ENCODE measurements around the gene RBP4. TPM values are rescaled to one million over a fixed set of nuclear protein-coding genes. Genes with fewer than 3 reads are reported as not detected.

RBP4 gene
- total RNA-seq, 2 donors from 2014 or later: not detected

GRCh38 chr10:93584445-93584844 is 16.6 kb downstream of the RBP4 start:
- H3K27me3 Mint-ChIP-seq: peaks cover 16% of the 10 kb centered on the region
- H3K4me1 Mint-ChIP-seq: no peaks in the 10 kb centered on the region
- H3K4me3 Mint-ChIP-seq: no peak overlapping the region
- peaks cover 8% of the 10 kb centered on the region for H3K9me3 Mint-ChIP-seq
- no peak for ATAC-seq (replicated peaks)
- H3K27ac Mint-ChIP-seq: no peak overlapping the region
- H3K36me3 Mint-ChIP-seq (ENCODE audit: low read depth): no peaks in the 10 kb centered on the region

- H3K9me3 Mint-ChIP-seq: peaks cover 11% of the 10 kb centered on the region
- H3K27ac Mint-ChIP-seq: no peak overlapping the region
- peaks cover 17% of the 10 kb centered on the region for H3K27me3 Mint-ChIP-seq
- no peaks in the 10 kb centered on the region for H3K36me3 Mint-ChIP-seq (ENCODE audit: low read depth)
- no peak overlapping the region for H3K4me3 Mint-ChIP-seq
- H3K4me1 Mint-ChIP-seq: no peaks in the 10 kb centered on the region
- ATAC-seq (replicated peaks): no peak
Measured at GRCh38 chr10:93580828-93581227, 20.2 kb downstream of the RBP4 start.

- no peak overlapping the region for H3K4me3 Mint-ChIP-seq
- peaks cover 17% of the 10 kb centered on the region for H3K27me3 Mint-ChIP-seq
- no peaks in the 10 kb centered on the region for H3K4me1 Mint-ChIP-seq
- H3K27ac Mint-ChIP-seq: no peak overlapping the region
- H3K9me3 Mint-ChIP-seq: peaks cover 11% of the 10 kb centered on the region
- ATAC-seq (replicated peaks): no peak
- no peaks in the 10 kb centered on the region for H3K36me3 Mint-ChIP-seq (ENCODE audit: low read depth)
Measured at GRCh38 chr10:93579985-93580711, 20.9 kb downstream of the RBP4 start.

GRCh38 chr10:93579089-93579488 is 21.9 kb downstream of the RBP4 start:
- Mint-ChIP-seq H3K4me1 (no peaks in the 10 kb centered on the region), H3K4me3 (no peak overlapping the region), H3K9me3 (peaks cover 11% of the 10 kb centered on the region), H3K36me3 (ENCODE audit: low read depth) (no peaks in the 10 kb centered on the region), H3K27ac (no peak overlapping the region), H3K27me3 (peaks cover 17% of the 10 kb centered on the region)
- ATAC-seq (replicated peaks): no peak

GRCh38 chr10:93577565-93577964 is 23.5 kb downstream of the RBP4 start:
- no peak for ATAC-seq (replicated peaks)
- no peaks in the 10 kb centered on the region for H3K36me3 Mint-ChIP-seq (ENCODE audit: low read depth)
- H3K27me3 Mint-ChIP-seq: peaks cover 17% of the 10 kb centered on the region
- H3K4me3 Mint-ChIP-seq: no peak overlapping the region
- H3K4me1 Mint-ChIP-seq: no peaks in the 10 kb centered on the region
- peaks cover 11% of the 10 kb centered on the region for H3K9me3 Mint-ChIP-seq
- H3K27ac Mint-ChIP-seq: no peak overlapping the region

GRCh38 chr10:93576888-93577287 is 24.1 kb downstream of the RBP4 start:
- Mint-ChIP-seq H3K4me3 (no peak overlapping the region), H3K27ac (no peak overlapping the region), H3K27me3 (peaks cover 22% of the 10 kb centered on the region), H3K4me1 (no peaks in the 10 kb centered on the region), H3K36me3 (ENCODE audit: low read depth) (no peaks in the 10 kb centered on the region), H3K9me3 (peaks cover 11% of the 10 kb centered on the region)
- no peak for ATAC-seq (replicated peaks)

- no peaks in the 10 kb centered on the region for H3K4me1 Mint-ChIP-seq
- H3K27me3 Mint-ChIP-seq: peaks cover 26% of the 10 kb centered on the region
- H3K9me3 Mint-ChIP-seq: no peaks in the 10 kb centered on the region
- ATAC-seq (replicated peaks): no peak
- H3K27ac Mint-ChIP-seq: no peak overlapping the region
- H3K4me3 Mint-ChIP-seq: no peak overlapping the region
- H3K36me3 Mint-ChIP-seq (ENCODE audit: low read depth): no peaks in the 10 kb centered on the region
Measured at GRCh38 chr10:93573924-93574323, 27.1 kb downstream of the RBP4 start.

GRCh38 chr10:93573051-93573909 is 27.8 kb downstream of the RBP4 start:
- peaks cover 27% of the 10 kb centered on the region for H3K27me3 Mint-ChIP-seq
- no peak overlapping the region for H3K27ac Mint-ChIP-seq
- H3K9me3 Mint-ChIP-seq: no peaks in the 10 kb centered on the region
- no peaks in the 10 kb centered on the region for H3K36me3 Mint-ChIP-seq (ENCODE audit: low read depth)
- H3K4me1 Mint-ChIP-seq: no peaks in the 10 kb centered on the region
- no peak overlapping the region for H3K4me3 Mint-ChIP-seq
- no peak for ATAC-seq (replicated peaks)

- peaks cover 29% of the 10 kb centered on the region for H3K27me3 Mint-ChIP-seq
- no peaks in the 10 kb centered on the region for H3K4me1 Mint-ChIP-seq
- no peaks in the 10 kb centered on the region for H3K36me3 Mint-ChIP-seq (ENCODE audit: low read depth)
- no peak overlapping the region for H3K27ac Mint-ChIP-seq
- ATAC-seq (replicated peaks): no peak
- H3K4me3 Mint-ChIP-seq: no peak overlapping the region
- H3K9me3 Mint-ChIP-seq: no peaks in the 10 kb centered on the region
Measured at GRCh38 chr10:93572606-93573005, 28.4 kb downstream of the RBP4 start.

GRCh38 chr10:93570383-93570782 is 30.7 kb downstream of the RBP4 start:
- Mint-ChIP-seq H3K4me1 (no peaks in the 10 kb centered on the region), H3K27me3 (peaks cover 42% of the 10 kb centered on the region), H3K4me3 (no peak overlapping the region), H3K27ac (no peak overlapping the region), H3K9me3 (no peaks in the 10 kb centered on the region), H3K36me3 (ENCODE audit: low read depth) (no peaks in the 10 kb centered on the region)
- no peak for ATAC-seq (replicated peaks)

GRCh38 chr10:93568105-93568390 is 33.0 kb downstream of the RBP4 start:
- H3K9me3 Mint-ChIP-seq: no peaks in the 10 kb centered on the region
- H3K4me3 Mint-ChIP-seq: no peak overlapping the region
- no peak for ATAC-seq (replicated peaks)
- no peaks in the 10 kb centered on the region for H3K4me1 Mint-ChIP-seq
- H3K36me3 Mint-ChIP-seq (ENCODE audit: low read depth): no peaks in the 10 kb centered on the region
- no peak overlapping the region for H3K27ac Mint-ChIP-seq
- peaks cover 49% of the 10 kb centered on the region for H3K27me3 Mint-ChIP-seq

- H3K27me3 Mint-ChIP-seq: peaks cover 49% of the 10 kb centered on the region
- H3K27ac Mint-ChIP-seq: no peak overlapping the region
- no peaks in the 10 kb centered on the region for H3K9me3 Mint-ChIP-seq
- H3K4me1 Mint-ChIP-seq: no peaks in the 10 kb centered on the region
- H3K36me3 Mint-ChIP-seq (ENCODE audit: low read depth): no peaks in the 10 kb centered on the region
- no peak for ATAC-seq (replicated peaks)
- H3K4me3 Mint-ChIP-seq: no peak overlapping the region
Measured at GRCh38 chr10:93567277-93568104, 33.5 kb downstream of the RBP4 start.

GRCh38 chr10:93566435-93567276 is 34.4 kb downstream of the RBP4 start, which contains the start of gene FFAR4:
Gene FFAR4, plus strand, starts transcription at chr10:93566665. Its CDS starts 56 bp downstream, at chr10:93566721.
- Mint-ChIP-seq H3K4me1 (no peaks in the 10 kb centered on the region), H3K27me3 (peaks cover 50% of the 10 kb centered on the region), H3K36me3 (ENCODE audit: low read depth) (no peaks in the 10 kb centered on the region), H3K9me3 (no peaks in the 10 kb centered on the region), H3K27ac (no peak within 1 kb of the TSS), H3K4me3 (no peak within 1 kb of the TSS)
- no peak for ATAC-seq (replicated peaks)

- H3K4me1 Mint-ChIP-seq: no peaks in the 10 kb centered on the region
- H3K36me3 Mint-ChIP-seq (ENCODE audit: low read depth): no peaks in the 10 kb centered on the region
- ATAC-seq (replicated peaks): no peak
- no peaks in the 10 kb centered on the region for H3K9me3 Mint-ChIP-seq
- H3K4me3 Mint-ChIP-seq: no peak overlapping the region
- H3K27me3 Mint-ChIP-seq: peaks cover 50% of the 10 kb centered on the region
- no peak overlapping the region for H3K27ac Mint-ChIP-seq
Measured at GRCh38 chr10:93565446-93565845, 35.6 kb downstream of the RBP4 start.

Measured in activated T-helper 17 cell treated with anti-CD3 and anti-CD28 coated beads, Interleukin-2, amount 50 U/mL, for 72 hours (primary cell).